ENCODE data around the gene ADAMTS8. TPM values are rescaled to one million over a fixed set of nuclear protein-coding genes. Genes with fewer than 3 reads are reported as not detected.

ADAMTS8 gene
- total RNA-seq, 1 donor: not detected

GRCh38 chr11:130452176-130452575, 23.8 kb upstream of the ADAMTS8 start:
- no peak for TF ChIP-seq CTCF (IDR thresholded peaks at IDR 0.05; ENCODE audit: insufficient read depth, low read depth, low read length)
- no peak for DNase-seq (ENCODE audit: low read depth)
- no peak overlapping the region for H3K4me3 ChIP-seq (ENCODE audit: low read depth, low read length)

GRCh38 chr11:130451231-130452019, 23.0 kb upstream of the ADAMTS8 start:
- H3K4me3 ChIP-seq (ENCODE audit: low read depth, low read length): peak overlapping the region; percentile 74
- peak; percentile 27 for DNase-seq (ENCODE audit: low read depth)
- TF ChIP-seq CTCF (IDR thresholded peaks at IDR 0.05; ENCODE audit: insufficient read depth, low read depth, low read length): no peak

- DNase-seq (ENCODE audit: low read depth): peak; percentile 90
- H3K4me3 ChIP-seq (ENCODE audit: low read depth, low read length): peak overlapping the region; percentile 74
- TF ChIP-seq CTCF (IDR thresholded peaks at IDR 0.05; ENCODE audit: insufficient read depth, low read depth, low read length): peak; percentile 75
Observed at GRCh38 chr11:130449996-130450769, 21.8 kb upstream of the ADAMTS8 start.

GRCh38 chr11:130449310-130449990, 21.0 kb upstream of the ADAMTS8 start:
- H3K4me3 ChIP-seq (ENCODE audit: low read depth, low read length): peak overlapping the region; percentile 74
- DNase-seq (ENCODE audit: low read depth): peak; percentile 16
- TF ChIP-seq CTCF (IDR thresholded peaks at IDR 0.05; ENCODE audit: insufficient read depth, low read depth, low read length): no peak

- DNase-seq (ENCODE audit: low read depth): peak; percentile 90
- H3K4me3 ChIP-seq (ENCODE audit: low read depth, low read length): peak within 1 kb of the TSS; percentile 74
- no peak for TF ChIP-seq CTCF (IDR thresholded peaks at IDR 0.05; ENCODE audit: insufficient read depth, low read depth, low read length)
Observed at GRCh38 chr11:130448416-130449309, 20.3 kb upstream of the ADAMTS8 start, which contains the start of gene ADAMTS15. Gene ADAMTS15, plus strand, starts transcription at chr11:130448645. Its CDS starts 329 bp downstream, at chr11:130448974.

GRCh38 chr11:130448039-130448415, 19.6 kb upstream of the ADAMTS8 start:
- peak overlapping the region; percentile 74 for H3K4me3 ChIP-seq (ENCODE audit: low read depth, low read length)
- no peak for TF ChIP-seq CTCF (IDR thresholded peaks at IDR 0.05; ENCODE audit: insufficient read depth, low read depth, low read length)
- no peak for DNase-seq (ENCODE audit: low read depth)
